ENCODE results near the gene KIF19.
"Not testable (repeated sequence)": the region's sequence is repeated elsewhere in the genome, so short reads cannot be mapped to it uniquely, and the experiment has no call there.

The KIF19 gene

GRCh38 chr17:74389937-74390679 is 64.1 kb downstream of the KIF19 start:
- no peak for DNase-seq (ENCODE audit: low spot score)

- DNase-seq (ENCODE audit: low spot score): no peak
These were observed 64.9 kb downstream of the KIF19 start for GRCh38 chr17:74390680-74391653.

GRCh38 chr17:74391771-74392170 is 65.7 kb downstream of the KIF19 start:
- no peak for DNase-seq (ENCODE audit: low spot score)

- DNase-seq (ENCODE audit: low spot score): no peak
These were observed 66.8 kb downstream of the KIF19 start for GRCh38 chr17:74392848-74393247.

GRCh38 chr17:74393346-74393942 is 67.4 kb downstream of the KIF19 start:
- no peak for DNase-seq (ENCODE audit: low spot score)

- no peak for DNase-seq (ENCODE audit: low spot score)
These were observed 68.4 kb downstream of the KIF19 start for GRCh38 chr17:74394275-74394950.

- no peak for DNase-seq (ENCODE audit: low spot score)
These were observed 69.0 kb downstream of the KIF19 start for GRCh38 chr17:74394977-74395376.

- DNase-seq (ENCODE audit: low spot score): no peak
These were observed 70.5 kb downstream of the KIF19 start for GRCh38 chr17:74396567-74396966.

- no peak for DNase-seq (ENCODE audit: low spot score)
These were observed 76.0 kb downstream of the KIF19 start for GRCh38 chr17:74402048-74402447.

- DNase-seq (ENCODE audit: low spot score): no peak
These were observed 77.6 kb downstream of the KIF19 start for GRCh38 chr17:74403512-74404137.

- no peak for DNase-seq (ENCODE audit: low spot score)
These were observed 78.2 kb downstream of the KIF19 start for GRCh38 chr17:74404218-74404617.

GRCh38 chr17:74404789-74405188 is 78.8 kb downstream of the KIF19 start:
- DNase-seq (ENCODE audit: low spot score): no peak

GRCh38 chr17:74405311-74405710 is 79.3 kb downstream of the KIF19 start:
- DNase-seq (ENCODE audit: low spot score): not testable (repeated sequence)
